ENCODE measurements around the gene RBCK1. TPM values are rescaled to one million over a fixed set of nuclear protein-coding genes. Genes with fewer than 3 reads are reported as not detected.

RBCK1 gene
- total and polyA plus RNA-seq, 9 of the 15 experiments (the other 6 are each of a cell fraction or from before 2014, with no cell fraction given) = 5.9 to 59.3 (median 26.5) TPM

DNA sequence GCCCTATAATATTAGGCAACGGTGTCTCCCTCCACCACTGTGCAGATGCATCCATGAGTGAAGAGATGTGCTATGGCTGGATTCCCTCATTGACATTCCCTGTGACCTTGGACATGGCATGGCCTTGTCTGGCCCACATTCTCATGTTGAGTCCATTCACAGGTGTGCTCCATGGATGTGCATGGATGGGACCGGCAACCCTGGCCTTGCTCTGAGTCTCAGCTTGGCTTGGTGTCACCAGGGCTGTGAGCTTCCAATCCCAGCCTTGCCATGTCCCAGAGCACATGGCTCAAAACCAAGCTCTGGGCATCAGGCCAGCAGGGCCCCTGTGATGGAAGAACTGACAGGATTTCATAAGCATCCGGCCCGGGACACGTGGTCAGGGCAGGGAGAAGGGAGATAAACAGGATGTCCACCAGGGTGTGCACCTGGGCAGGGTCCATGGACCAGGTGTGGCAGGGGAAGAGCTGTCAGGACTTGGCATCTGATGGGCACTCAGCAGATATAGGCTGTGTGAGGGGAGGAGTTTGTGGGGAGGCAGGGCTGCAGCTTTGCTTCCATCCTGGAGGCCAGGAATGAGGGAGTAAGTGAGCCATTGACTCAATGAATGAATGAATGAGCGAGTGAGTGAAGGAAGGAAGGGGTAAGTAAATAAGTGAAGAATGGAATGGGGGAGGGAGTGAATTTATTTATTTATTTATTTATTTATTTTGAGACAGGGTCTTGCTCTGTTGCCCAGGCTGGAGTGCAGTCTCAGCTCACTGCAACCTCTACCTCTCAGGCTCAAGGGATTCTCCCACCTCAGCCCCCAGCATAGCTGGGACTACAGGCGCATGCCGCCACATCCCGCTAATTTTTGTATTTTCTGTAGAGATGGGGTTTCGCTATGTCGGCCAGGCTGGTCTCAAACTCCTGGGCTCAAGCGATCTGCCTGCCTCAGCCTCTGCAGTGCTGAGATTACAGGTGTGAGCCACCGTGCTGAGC lies 45.5 kb upstream of the RBCK1 start (continued):
- TF ChIP-seq E2F3 (CRISPR knock-in tag; IDR thresholded peaks at IDR 0.05) (peak; percentile 59; the same call in 1 of the 2 replicates), MECOM (CRISPR knock-in tag; IDR thresholded peaks at IDR 0.05) (peak; percentile 86), JUND (IDR thresholded peaks at IDR 0.05; ENCODE audit: borderline replicate concordance, low read depth, low read length) (peak; percentile 42), JUND (tag; IDR thresholded peaks at IDR 0.05; ENCODE audit: borderline replicate concordance, low read depth, low read length) (peak; percentile 64; the same call in 1 of the 3 replicates), GTF2E2 (tag; IDR thresholded peaks at IDR 0.05) (peak; percentile 33), ZNF3 (CRISPR knock-in tag; IDR thresholded peaks at IDR 0.05) (no peak), ZNF175 (CRISPR knock-in tag; IDR thresholded peaks at IDR 0.05; ENCODE audit: low read depth) (peak; percentile 98), HMG20B (CRISPR knock-in tag; IDR thresholded peaks at IDR 0.05) (no peak), RNF2 (IDR thresholded peaks at IDR 0.05) (peak; percentile 73; the same call in 1 of the 2 replicates), POLR3A (IDR thresholded peaks at IDR 0.05; ENCODE audit: borderline replicate concordance, extremely low read depth, insufficient read depth, insufficient read length) (no peak), ESRRB (CRISPR knock-in tag; IDR thresholded peaks at IDR 0.05; ENCODE audit: borderline replicate concordance) (no peak), ZNF583 (CRISPR knock-in tag; IDR thresholded peaks at IDR 0.05) (peak; percentile 89), MTA3 (IDR thresholded peaks at IDR 0.05; ENCODE audit: borderline replicate concordance) (peak; percentile 55; the same call in 1 of the 2 replicates), FOXJ2 (tag; IDR thresholded peaks at IDR 0.05) (peak; percentile 50; the same call in 1 of the 2 replicates), ELF2 (CRISPR knock-in tag; IDR thresholded peaks at IDR 0.05) (peak; percentile 54; the same call in 1 of the 2 replicates), ATF1 (CRISPR knock-in tag; IDR thresholded peaks at IDR 0.05) (no peak), ATF1 (tag; IDR thresholded peaks at IDR 0.05) (peak; percentile 27), CBFA2T2 (conservative IDR thresholded peaks at IDR 0.05) (no peak)
- TF ChIP-seq, protein P1, sequence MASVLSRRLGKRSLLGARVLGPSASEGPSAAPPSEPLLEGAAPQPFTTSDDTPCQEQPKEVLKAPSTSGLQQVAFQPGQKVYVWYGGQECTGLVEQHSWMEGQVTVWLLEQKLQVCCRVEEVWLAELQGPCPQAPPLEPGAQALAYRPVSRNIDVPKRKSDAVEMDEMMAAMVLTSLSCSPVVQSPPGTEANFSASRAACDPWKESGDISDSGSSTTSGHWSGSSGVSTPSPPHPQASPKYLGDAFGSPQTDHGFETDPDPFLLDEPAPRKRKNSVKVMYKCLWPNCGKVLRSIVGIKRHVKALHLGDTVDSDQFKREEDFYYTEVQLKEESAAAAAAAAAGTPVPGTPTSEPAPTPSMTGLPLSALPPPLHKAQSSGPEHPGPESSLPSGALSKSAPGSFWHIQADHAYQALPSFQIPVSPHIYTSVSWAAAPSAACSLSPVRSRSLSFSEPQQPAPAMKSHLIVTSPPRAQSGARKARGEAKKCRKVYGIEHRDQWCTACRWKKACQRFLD (CRISPR knock-in tag; IDR thresholded peaks at IDR 0.05) = peak; percentile 73
- TF ChIP-seq, protein P2, sequence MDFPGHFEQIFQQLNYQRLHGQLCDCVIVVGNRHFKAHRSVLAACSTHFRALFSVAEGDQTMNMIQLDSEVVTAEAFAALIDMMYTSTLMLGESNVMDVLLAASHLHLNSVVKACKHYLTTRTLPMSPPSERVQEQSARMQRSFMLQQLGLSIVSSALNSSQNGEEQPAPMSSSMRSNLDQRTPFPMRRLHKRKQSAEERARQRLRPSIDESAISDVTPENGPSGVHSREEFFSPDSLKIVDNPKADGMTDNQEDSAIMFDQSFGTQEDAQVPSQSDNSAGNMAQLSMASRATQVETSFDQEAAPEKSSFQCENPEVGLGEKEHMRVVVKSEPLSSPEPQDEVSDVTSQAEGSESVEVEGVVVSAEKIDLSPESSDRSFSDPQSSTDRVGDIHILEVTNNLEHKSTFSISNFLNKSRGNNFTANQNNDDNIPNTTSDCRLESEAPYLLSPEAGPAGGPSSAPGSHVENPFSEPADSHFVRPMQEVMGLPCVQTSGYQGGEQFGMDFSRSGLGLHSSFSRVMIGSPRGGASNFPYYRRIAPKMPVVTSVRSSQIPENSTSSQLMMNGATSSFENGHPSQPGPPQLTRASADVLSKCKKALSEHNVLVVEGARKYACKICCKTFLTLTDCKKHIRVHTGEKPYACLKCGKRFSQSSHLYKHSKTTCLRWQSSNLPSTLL (IDR thresholded peaks at IDR 0.05) = no peak
- TF ChIP-seq, protein P3, sequence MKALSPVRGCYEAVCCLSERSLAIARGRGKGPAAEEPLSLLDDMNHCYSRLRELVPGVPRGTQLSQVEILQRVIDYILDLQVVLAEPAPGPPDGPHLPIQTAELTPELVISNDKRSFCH (CRISPR knock-in tag; IDR thresholded peaks at IDR 0.05) = no peak
- TF ChIP-seq, protein P3 (tag; IDR thresholded peaks at IDR 0.05) = peak; percentile 84
- TF ChIP-seq, protein P4, sequence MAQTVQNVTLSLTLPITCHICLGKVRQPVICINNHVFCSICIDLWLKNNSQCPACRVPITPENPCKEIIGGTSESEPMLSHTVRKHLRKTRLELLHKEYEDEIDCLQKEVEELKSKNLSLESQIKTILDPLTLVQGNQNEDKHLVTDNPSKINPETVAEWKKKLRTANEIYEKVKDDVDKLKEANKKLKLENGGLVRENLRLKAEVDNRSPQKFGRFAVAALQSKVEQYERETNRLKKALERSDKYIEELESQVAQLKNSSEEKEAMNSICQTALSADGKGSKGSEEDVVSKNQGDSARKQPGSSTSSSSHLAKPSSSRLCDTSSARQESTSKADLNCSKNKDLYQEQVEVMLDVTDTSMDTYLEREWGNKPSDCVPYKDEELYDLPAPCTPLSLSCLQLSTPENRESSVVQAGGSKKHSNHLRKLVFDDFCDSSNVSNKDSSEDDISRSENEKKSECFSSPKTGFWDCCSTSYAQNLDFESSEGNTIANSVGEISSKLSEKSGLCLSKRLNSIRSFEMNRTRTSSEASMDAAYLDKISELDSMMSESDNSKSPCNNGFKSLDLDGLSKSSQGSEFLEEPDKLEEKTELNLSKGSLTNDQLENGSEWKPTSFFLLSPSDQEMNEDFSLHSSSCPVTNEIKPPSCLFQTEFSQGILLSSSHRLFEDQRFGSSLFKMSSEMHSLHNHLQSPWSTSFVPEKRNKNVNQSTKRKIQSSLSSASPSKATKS (CRISPR knock-in tag; IDR thresholded peaks at IDR 0.05) = peak; percentile 28; the same call in 1 of the 2 replicates
